GM19324 (cell line): ENCODE measurements around the gene GNA15.
"Not testable (repeated sequence)": the region's sequence is repeated elsewhere in the genome, so short reads cannot be mapped to it uniquely, and the experiment has no call there.

Experiments
- ATAC-seq: cut with Tn5 transposase; IDR thresholded peaks from one replicate; pipeline ENCODE4 v1.9.1; 2021; ENCODE audit warnings: mild to moderate bottlenecking, moderate library complexity; ENCODE audit not compliant: unreplicated experiment, low FRiP score

Gene GNA15

DNA sequence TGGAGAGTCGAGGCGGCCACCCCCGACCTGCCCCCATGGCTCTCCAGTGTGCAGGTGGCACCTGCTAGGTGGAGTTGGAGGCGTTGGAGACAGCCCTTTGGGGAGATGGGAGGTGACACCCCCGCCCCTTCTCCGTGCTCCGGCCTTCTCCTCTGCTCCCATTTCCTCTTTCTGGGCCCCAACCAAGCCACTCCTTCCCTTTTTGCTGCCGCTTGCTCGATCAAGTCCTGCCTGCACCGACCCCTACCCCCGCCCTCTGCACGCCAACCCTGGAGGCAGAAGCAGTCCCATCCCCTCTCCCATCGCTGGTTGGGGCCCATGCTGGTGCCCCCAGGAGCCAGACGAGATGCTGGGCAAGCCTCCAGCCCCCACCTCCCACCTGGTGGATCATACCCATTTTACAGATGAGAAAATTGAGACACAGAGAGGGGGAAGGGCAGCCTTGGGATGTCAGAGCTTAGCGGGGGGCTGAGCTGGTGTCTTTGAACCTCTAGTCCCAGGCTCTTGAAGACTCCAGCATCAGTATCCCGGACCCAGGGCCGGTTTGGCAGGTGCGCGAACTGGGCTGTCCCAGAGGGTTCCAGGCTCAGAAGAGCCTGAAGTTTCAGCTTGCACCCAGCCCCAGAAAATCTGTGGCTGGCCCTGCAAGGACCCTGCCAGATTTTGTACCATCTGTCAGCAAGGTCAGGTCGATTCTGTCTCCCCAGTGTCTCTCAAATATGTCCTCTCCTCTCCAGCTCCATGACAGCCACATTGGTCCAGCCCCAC, 10.3 kb downstream of the GNA15 start:
- no peak for ATAC-seq

GRCh38 chr19:3146677-3147100, 10.9 kb downstream of the GNA15 start:
- ATAC-seq: no peak

DNA sequence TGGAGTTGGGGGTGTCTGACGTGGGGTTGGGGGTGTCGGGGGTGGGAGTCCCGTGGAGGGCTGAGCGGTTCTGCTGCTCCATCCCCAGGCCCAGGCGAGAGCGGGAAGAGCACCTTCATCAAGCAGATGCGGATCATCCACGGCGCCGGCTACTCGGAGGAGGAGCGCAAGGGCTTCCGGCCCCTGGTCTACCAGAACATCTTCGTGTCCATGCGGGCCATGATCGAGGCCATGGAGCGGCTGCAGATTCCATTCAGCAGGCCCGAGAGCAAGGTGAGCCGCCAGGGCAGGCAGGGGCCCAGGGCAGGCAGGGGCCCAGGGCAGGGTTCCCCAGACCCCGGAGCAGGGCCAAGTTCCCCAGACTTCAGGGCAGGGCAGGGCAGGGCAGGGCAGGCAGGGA, 12.7 kb downstream of the GNA15 start:
- no peak for ATAC-seq

DNA sequence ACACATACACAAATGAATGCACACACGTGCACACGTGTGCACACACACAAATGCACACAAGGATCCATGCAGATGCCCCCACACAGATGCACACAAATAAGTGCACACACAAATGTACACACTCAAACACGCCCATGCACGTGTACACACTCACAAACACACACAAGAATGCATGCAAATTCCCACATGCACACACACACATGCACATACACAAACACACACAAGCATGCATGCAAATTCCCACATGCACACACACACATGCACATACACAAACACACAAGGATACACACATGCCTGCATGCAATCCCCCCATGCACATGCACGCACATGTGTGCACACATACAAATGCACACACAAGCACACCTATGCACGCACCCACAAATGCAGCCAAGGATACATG, 13.3 kb downstream of the GNA15 start:
- ATAC-seq: no peak

DNA sequence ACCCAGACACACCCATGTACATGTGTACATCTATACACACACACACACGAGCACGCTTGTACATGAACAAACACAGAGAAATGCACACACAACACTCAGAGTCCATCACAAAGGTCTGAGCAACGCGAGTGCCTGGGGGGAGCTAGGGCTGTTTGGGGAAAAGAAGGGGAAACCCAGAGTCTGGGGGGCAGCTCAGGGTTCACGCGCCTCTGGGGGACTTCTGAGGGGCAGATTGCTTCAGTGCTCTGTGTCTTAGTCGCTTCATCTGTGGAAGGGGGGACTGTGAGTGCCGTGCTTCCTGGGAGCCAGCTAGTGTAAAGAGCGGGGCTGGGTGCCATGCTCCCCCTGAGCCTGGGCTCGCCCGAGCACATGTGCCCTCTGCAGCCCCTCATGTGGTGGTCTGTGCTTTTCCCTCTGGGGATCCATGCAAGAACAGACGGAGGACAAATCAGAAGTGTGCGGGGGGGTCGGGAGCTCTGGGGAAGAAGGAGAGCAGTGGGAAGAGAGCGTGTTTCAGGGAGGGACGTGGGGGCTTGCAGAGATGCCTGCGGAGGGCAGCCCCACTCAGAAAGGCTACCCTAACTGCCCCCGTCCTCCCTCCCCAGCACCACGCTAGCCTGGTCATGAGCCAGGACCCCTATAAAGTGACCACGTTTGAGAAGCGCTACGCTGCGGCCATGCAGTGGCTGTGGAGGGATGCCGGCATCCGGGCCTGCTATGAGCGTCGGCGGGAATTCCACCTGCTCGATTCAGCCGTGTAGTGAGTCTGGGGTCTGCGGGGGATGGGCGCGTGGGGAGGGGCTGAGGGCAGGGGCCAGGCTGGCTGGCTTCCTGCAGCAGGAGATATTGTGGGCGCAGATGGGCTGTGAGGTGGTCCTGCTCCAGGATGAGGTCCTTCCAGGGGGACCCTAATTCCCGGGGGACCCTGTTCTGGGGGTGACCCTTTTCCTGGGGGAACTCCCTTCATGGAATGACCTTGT, 14.0 kb downstream of the GNA15 start:
- ATAC-seq: no peak

GRCh38 chr19:3150739-3151329, 15.0 kb downstream of the GNA15 start:
- no peak for ATAC-seq

DNA sequence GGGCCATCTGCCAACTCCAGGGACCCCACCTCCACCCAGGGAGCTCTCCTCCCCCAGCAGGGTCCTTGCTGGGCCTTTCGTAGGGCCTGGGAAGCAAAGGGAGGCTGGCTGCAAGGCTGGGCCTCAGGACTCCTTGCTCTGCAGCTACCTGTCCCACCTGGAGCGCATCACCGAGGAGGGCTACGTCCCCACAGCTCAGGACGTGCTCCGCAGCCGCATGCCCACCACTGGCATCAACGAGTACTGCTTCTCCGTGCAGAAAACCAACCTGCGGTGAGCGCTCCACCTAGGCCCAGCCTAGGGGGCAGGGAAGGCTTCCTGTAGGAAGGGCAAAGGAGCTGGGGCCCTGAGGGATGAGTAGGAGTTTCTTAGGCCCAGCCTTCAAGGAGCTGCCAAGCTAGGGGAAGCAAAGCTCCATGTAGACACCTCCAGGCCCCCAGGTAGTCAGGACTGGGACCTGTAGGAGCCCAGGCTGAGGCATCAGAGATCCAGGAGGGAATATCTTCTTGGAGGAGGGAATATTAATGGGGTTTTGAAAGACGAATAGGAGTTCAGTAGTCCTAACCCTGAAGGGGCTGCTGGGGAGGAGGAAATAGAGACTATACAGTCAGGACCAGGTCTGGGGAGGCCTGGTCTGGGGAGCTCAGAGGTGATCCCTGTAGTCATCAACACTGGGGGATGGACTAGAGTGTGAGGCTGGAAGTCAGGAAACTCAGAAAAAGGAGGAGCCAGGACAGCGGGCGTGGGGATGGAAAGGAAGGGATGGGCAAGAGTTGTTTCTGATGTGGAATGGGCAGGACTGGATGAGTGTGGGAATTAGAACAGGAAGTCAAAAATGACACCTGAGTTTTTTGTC, 16.0 kb downstream of the GNA15 start:
- no peak for ATAC-seq

GRCh38 chr19:3152419-3152780, 16.6 kb downstream of the GNA15 start:
- ATAC-seq: no peak

DNA sequence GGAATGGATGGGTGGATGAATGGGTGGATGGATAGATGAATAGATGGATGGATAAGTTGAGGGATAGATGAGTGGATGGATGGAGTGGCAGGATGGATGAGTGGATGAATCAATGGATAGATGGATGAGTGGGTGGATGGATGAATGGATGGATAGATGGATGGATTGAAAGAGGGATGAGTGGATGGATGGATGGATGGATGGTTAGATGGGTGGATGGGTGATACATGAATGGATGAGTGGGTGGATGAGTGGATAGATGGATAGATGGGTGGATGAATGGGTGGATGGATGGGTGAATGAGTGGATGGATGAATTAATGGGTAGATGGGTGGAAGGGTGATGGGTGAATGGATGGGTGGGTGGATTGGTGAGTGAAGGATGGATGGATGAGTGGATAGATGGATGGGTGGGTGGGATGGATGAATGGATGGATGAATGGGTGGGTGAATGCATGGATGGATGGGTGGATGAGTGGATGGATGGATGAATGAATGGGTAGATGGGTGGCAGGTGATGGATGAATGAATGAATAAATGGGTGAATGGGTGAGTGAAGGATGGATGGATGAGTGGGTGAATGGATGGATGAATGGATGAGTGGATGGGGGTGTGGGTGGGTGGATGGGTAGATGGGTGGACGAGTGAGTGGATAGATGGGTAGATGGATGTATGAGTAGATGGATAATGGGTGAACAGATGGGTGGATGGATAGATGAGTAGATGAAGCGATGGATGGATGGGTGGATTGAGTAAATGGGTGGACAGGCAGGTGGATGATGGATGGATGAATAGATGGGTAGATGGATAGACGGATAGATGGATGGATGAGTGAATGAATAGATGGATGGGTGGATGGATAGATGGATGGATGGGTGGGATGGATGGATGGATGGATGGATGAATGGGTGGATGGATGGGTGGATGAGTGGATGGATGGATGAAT, 17.7 kb downstream of the GNA15 start:
- ATAC-seq: no peak

GRCh38 chr19:3154447-3154846, 18.6 kb downstream of the GNA15 start:
- not testable (repeated sequence) for ATAC-seq

GRCh38 chr19:3154957-3155736, 19.3 kb downstream of the GNA15 start:
- ATAC-seq: no peak

DNA sequence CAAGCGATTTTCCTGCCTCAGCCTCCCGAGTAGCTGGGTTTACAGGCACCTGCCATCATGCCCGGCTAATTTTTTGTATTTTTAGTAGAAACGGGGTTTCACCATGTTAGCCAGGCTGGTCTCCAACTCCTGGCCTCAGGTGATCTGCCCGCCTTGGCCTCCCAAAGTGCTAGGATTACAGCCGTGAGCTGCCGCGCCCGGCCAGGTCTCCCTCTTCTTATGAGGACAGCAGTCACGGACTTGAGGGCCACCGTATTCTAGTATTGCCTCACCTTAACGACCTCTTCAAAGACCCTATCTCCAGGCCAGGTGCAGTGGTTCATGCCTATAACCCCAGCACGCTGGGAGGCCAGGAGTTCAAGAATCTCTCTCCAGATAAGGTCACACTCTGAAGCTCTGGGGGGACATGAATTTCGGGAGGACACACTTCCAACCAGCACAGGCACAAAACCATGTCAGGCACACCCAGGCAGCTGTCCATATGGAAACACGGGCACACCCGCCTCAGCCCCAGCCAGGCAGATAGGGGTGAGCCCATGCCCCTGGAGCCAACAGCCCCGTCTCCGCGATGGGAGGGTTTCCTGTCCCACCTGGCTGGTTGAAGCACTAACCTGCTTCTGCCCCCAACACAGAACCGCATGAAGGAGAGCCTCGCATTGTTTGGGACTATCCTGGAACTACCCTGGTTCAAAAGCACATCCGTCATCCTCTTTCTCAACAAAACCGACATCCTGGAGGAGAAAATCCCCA, 21.4 kb downstream of the GNA15 start:
- no peak for ATAC-seq

DNA sequence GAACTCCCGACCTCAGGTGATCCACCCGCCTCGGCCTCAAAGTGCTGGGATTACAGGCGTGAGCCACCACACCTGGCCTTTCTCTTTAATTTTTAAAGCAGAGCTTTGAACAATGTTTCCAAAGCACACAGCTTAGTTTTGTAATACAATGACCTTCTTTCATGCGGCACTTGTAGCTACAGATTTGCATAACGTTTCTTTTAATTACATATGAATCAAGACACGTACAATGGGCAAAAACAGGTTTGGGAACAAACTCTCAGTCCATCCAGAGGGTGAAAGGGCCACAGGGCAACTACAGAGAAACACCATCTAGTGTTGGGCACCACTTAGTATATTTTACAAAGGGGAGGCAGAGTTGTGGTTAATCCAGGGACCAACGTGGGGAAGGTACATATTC, 23.7 kb downstream of the GNA15 start:
- ATAC-seq: no peak

GRCh38 chr19:3160219-3160618, 24.4 kb downstream of the GNA15 start:
- no peak for ATAC-seq

- ATAC-seq: no peak
Measured at GRCh38 chr19:3161453-3161852, 25.6 kb downstream of the GNA15 start.

- no peak for ATAC-seq
Measured at GRCh38 chr19:3162418-3163229, 26.8 kb downstream of the GNA15 start.
